Measurements from ENCODE around the gene TLK2. TPM values are rescaled to one million over a fixed set of nuclear protein-coding genes. Genes with fewer than 3 reads are reported as not detected.

Gene TLK2
- total RNA-seq, 1 experiment from 2014 or later: 42.9 TPM

DNA sequence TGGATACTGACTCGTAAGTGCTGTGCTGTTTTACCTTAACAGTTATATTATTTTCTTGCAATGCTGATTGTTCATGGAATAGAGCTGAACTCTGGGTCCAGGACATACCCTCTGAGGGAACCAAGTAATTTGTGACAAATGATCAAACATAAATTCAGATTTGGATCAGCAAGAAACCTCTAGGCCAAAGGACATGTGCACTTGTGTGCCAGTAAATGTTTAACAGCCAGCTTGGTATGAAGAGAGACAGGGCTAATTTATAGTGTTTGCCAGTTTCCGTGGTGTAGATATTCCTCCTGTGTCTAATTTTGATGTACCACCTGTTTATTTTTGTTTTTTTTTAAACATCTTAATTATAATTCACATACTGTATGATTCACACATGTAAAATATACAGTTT is 118.0 kb downstream of the TLK2 start (continued):
- no peak for TF ChIP-seq ATF6 (CRISPR knock-in tag; IDR thresholded peaks at IDR 0.05)
- TF ChIP-seq JUN (CRISPR knock-in tag; IDR thresholded peaks at IDR 0.05): no peak

DNA sequence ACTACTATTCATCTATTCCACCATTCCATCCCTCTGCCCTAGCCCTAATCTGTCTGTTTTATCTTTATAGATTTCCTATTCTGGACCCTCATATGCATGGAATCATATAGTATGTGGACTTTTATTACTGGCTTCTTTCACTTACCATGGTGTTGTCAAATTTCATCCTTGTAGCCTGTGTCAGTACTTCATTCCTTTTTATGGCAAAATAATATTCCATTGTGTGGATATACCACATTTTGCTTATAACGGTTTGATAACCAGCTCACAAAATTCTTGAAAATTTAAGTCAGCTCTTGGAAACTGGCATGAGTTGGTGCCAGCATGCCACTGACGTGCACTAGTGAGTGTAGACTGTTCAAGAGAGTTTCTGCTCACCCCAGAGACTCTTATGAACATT is 118.5 kb downstream of the TLK2 start:
- TF ChIP-seq GTF2I (CRISPR knock-in tag; conservative IDR thresholded peaks at IDR 0.05): no peak
- no peak for TF ChIP-seq KAT7 (CRISPR knock-in tag; IDR thresholded peaks at IDR 0.05; ENCODE audit: borderline replicate concordance)
- TF ChIP-seq, protein P1, sequence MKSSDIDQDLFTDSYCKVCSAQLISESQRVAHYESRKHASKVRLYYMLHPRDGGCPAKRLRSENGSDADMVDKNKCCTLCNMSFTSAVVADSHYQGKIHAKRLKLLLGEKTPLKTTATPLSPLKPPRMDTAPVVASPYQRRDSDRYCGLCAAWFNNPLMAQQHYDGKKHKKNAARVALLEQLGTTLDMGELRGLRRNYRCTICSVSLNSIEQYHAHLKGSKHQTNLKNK (CRISPR knock-in tag; IDR thresholded peaks at IDR 0.05): no peak
- TF ChIP-seq USF2 (CRISPR knock-in tag; IDR thresholded peaks at IDR 0.05): no peak
- TF ChIP-seq, protein P2, sequence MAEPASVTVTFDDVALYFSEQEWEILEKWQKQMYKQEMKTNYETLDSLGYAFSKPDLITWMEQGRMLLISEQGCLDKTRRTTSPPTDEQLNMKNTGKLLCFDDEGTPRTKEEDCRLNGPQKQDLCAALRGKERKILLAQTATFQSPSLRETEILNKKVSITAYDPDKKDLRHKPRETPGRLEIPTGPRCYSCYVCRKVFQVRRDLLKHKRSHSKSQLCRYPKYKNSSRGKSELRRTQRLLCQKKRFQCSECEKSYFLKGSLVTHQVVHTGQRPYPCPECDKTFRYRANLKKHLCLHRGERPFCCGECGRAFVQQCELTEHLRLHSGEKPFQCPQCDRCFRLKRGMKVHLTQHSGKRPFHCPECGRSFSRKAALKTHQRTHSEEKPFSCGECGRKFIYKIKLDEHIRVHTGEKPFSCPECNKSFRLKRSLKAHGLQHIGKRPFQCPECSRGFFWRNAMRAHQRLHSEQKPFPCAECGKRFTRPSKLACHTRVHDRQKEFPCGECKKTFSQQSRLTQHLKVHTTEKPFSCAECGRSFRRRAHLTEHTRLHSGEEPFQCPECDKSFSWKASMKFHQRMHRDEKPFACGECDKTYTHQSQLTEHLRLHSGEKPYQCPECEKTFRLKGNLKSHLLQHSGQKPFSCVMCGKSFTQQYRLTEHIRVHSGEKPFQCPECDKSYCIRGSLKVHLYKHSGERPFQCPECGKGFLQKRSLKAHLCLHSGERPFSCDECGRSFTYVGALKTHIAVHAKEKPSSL (CRISPR knock-in tag; conservative IDR thresholded peaks at IDR 0.05): no peak
- no peak for TF ChIP-seq MXD4 (CRISPR knock-in tag; IDR thresholded peaks at IDR 0.05; ENCODE audit: borderline replicate concordance)
- TF ChIP-seq ZSCAN18 (CRISPR knock-in tag; IDR thresholded peaks at IDR 0.05): no peak
- TF ChIP-seq FOXK1 (CRISPR knock-in tag; IDR thresholded peaks at IDR 0.05): no peak
- no peak for TF ChIP-seq TEAD1 (CRISPR knock-in tag; IDR thresholded peaks at IDR 0.05)
- no peak for TF ChIP-seq SOX15 (CRISPR knock-in tag; IDR thresholded peaks at IDR 0.05)
- no peak for TF ChIP-seq ZNF416 (CRISPR knock-in tag; IDR thresholded peaks at IDR 0.05)
- TF ChIP-seq, protein P3, sequence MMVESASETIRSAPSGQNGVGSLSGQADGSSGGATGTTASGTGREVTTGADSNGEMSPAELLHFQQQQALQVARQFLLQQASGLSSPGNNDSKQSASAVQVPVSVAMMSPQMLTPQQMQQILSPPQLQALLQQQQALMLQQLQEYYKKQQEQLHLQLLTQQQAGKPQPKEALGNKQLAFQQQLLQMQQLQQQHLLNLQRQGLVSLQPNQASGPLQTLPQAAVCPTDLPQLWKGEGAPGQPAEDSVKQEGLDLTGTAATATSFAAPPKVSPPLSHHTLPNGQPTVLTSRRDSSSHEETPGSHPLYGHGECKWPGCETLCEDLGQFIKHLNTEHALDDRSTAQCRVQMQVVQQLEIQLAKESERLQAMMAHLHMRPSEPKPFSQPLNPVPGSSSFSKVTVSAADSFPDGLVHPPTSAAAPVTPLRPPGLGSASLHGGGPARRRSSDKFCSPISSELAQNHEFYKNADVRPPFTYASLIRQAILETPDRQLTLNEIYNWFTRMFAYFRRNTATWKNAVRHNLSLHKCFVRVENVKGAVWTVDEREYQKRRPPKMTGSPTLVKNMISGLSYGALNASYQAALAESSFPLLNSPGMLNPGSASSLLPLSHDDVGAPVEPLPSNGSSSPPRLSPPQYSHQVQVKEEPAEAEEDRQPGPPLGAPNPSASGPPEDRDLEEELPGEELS (CRISPR knock-in tag; IDR thresholded peaks at IDR 0.05): no peak
- TF ChIP-seq GABPB1 (CRISPR knock-in tag; IDR thresholded peaks at IDR 0.05): no peak
- no peak for TF ChIP-seq ZNF232 (CRISPR knock-in tag; IDR thresholded peaks at IDR 0.05)
- no peak for TF ChIP-seq MYBL2 (CRISPR knock-in tag; IDR thresholded peaks at IDR 0.05)
- no peak for TF ChIP-seq ERG (CRISPR knock-in tag; IDR thresholded peaks at IDR 0.05)
- TF ChIP-seq NR1H2 (CRISPR knock-in tag; IDR thresholded peaks at IDR 0.05): no peak
- TF ChIP-seq ATF1 (CRISPR knock-in tag; IDR thresholded peaks at IDR 0.05): no peak
- H3K9me3 Mint-ChIP-seq: peaks cover 14% of the 10 kb centered on the region
- no peak for DNase-seq (ENCODE audit: low spot score)
- ATAC-seq: no peak
- H3K4me3 Mint-ChIP-seq: no peak overlapping the region
- H3K27ac Mint-ChIP-seq: no peak overlapping the region
- ChIA-PET CTCF (no interaction called here), POLR2A (no interaction called here)
- H3K36me3 Mint-ChIP-seq: peaks cover 52% of the 10 kb centered on the region
- 0 out of 2 replicates have a peak, but pooled peaks cover 6% of the 10 kb centered on the region for H3K4me1 Mint-ChIP-seq
- no peaks in the 10 kb centered on the region for H3K27me3 Mint-ChIP-seq (ENCODE audit: low read depth)
